ENCODE measurements around the gene ROCK2. TPM values are rescaled to one million over a fixed set of nuclear protein-coding genes. Genes with fewer than 3 reads are reported as not detected.

ROCK2 gene
- total RNA-seq, 2 donors from 2014 or later = 29.6 to 32.2 TPM

- Histone ChIP-seq H3K27ac (no peak overlapping the region), H3K36me3 (no peaks in the 10 kb centered on the region), H3K27me3 (replicated peaks; ENCODE audit: insufficient read depth) (no peaks in the 10 kb centered on the region), H3K9me3 (no peaks in the 10 kb centered on the region), H3K4me1 (replicated peaks) (no peaks in the 10 kb centered on the region), H3K4me3 (no peak overlapping the region)
- TF ChIP-seq CTCF (IDR thresholded peaks at IDR 0.05) = no peak
- TF ChIP-seq POLR2A (IDR thresholded peaks at IDR 0.05) = no peak
- no peak for TF ChIP-seq POLR2AphosphoS5 (IDR thresholded peaks at IDR 0.05)
- DNase-seq (ENCODE audit: low spot score) = no peak
- intact Hi-C loops (cut with DNase I) = no loop called here
- over 99% methylated on average over 18 of the region's 18 CpGs for WGBS
These were observed 36.5 kb downstream of the ROCK2 start for GRCh38 chr2:11307764-11308415.

- intact Hi-C loops (cut with DNase I) = no loop called here
- DNase-seq (ENCODE audit: low spot score) = no peak
- H3K9me3 ChIP-seq = no peaks in the 10 kb centered on the region
- TF ChIP-seq POLR2A (IDR thresholded peaks at IDR 0.05) = no peak
- TF ChIP-seq CTCF (IDR thresholded peaks at IDR 0.05) = no peak
- TF ChIP-seq POLR2AphosphoS5 (IDR thresholded peaks at IDR 0.05) = no peak
- H3K36me3 ChIP-seq = no peaks in the 10 kb centered on the region
- no peak overlapping the region for H3K4me3 ChIP-seq
- 60% methylated on average over 1 of the region's 1 CpG for WGBS
- H3K27ac ChIP-seq = no peak overlapping the region
- H3K4me1 ChIP-seq (replicated peaks) = no peaks in the 10 kb centered on the region
- no peaks in the 10 kb centered on the region for H3K27me3 ChIP-seq (replicated peaks; ENCODE audit: insufficient read depth)
These were observed 38.5 kb downstream of the ROCK2 start for GRCh38 chr2:11305958-11306357.

GRCh38 chr2:11305338-11305737 is 39.1 kb downstream of the ROCK2 start:
- no peaks in the 10 kb centered on the region for H3K4me1 ChIP-seq (replicated peaks)
- TF ChIP-seq POLR2A (IDR thresholded peaks at IDR 0.05) (no peak), CTCF (IDR thresholded peaks at IDR 0.05) (no peak), POLR2AphosphoS5 (IDR thresholded peaks at IDR 0.05) (no peak)
- H3K27me3 ChIP-seq (replicated peaks; ENCODE audit: insufficient read depth) = no peaks in the 10 kb centered on the region
- no peaks in the 10 kb centered on the region for H3K36me3 ChIP-seq
- no peaks in the 10 kb centered on the region for H3K9me3 ChIP-seq
- 87% methylated on average over 4 of the region's 4 CpGs for WGBS
- H3K27ac ChIP-seq = no peak overlapping the region
- DNase-seq (ENCODE audit: low spot score) = no peak
- intact Hi-C loops (cut with DNase I) = no loop called here
- no peak overlapping the region for H3K4me3 ChIP-seq

DNA sequence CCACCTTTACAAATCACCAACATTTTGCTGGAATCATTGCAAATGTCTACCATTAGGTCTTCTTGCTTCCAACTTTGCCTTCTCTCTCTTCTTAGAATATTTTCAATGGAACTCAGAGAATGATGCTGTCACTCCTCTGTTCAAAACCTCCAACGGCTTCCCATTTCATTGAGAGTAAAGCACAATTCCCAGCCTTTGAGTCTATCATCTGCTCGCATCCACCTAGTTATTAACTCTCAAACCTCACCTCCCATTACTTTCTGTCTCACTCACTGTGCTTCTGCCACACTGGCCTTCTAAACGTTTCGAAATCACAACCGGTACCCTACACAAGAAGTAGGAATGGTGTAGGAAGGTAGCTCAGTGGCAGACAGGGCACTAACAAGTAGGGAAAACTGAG is 40.0 kb downstream of the ROCK2 start:
- H3K36me3 ChIP-seq = no peaks in the 10 kb centered on the region
- H3K9me3 ChIP-seq = no peaks in the 10 kb centered on the region
- WGBS = 90% methylated on average over 5 of the region's 5 CpGs
- H3K4me3 ChIP-seq = no peak overlapping the region
- DNase-seq (ENCODE audit: low spot score) = no peak
- TF ChIP-seq POLR2A (IDR thresholded peaks at IDR 0.05) (no peak), CTCF (IDR thresholded peaks at IDR 0.05) (no peak), POLR2AphosphoS5 (IDR thresholded peaks at IDR 0.05) (no peak)
- intact Hi-C loops (cut with DNase I) = no loop called here
- H3K4me1 ChIP-seq (replicated peaks) = no peaks in the 10 kb centered on the region
- no peaks in the 10 kb centered on the region for H3K27me3 ChIP-seq (replicated peaks; ENCODE audit: insufficient read depth)
- no peak overlapping the region for H3K27ac ChIP-seq

GRCh38 chr2:11303290-11304013 is 41.0 kb downstream of the ROCK2 start:
- no peaks in the 10 kb centered on the region for H3K36me3 ChIP-seq
- no peak for DNase-seq (ENCODE audit: low spot score)
- H3K27ac ChIP-seq = no peak overlapping the region
- no peaks in the 10 kb centered on the region for H3K9me3 ChIP-seq
- intact Hi-C loops (cut with DNase I) = no loop called here
- no peak for TF ChIP-seq POLR2AphosphoS5 (IDR thresholded peaks at IDR 0.05)
- TF ChIP-seq POLR2A (IDR thresholded peaks at IDR 0.05) = no peak
- TF ChIP-seq CTCF (IDR thresholded peaks at IDR 0.05) = no peak
- H3K27me3 ChIP-seq (replicated peaks; ENCODE audit: insufficient read depth) = no peaks in the 10 kb centered on the region
- WGBS = 73% methylated on average over 5 of the region's 5 CpGs
- H3K4me3 ChIP-seq = no peak overlapping the region
- no peaks in the 10 kb centered on the region for H3K4me1 ChIP-seq (replicated peaks)
